Epithelial cell of proximal tubule (primary cell): ENCODE measurements around the gene ANK3. TPM values are rescaled to one million over a fixed set of nuclear protein-coding genes. Genes with fewer than 3 reads are reported as not detected.

Experiments used
- DNase-seq: peaks from one replicate; pipeline ENCODE4 v3.0.0-alpha.2; 2011; ENCODE audit warnings: low read depth
- H3K4me3 ChIP-seq: 2 replicates; pipeline ENCODE4 v1.5.1; 2011; ENCODE audit warnings: low read depth, mild to moderate bottlenecking, low read length
- total RNA-seq: library from RNA; depleted of rRNA; stranded (reverse); fragments of >200 nt; gene quantifications from 2 replicates; pipeline ENCODE4 v1.2.3, GENCODE V29; 2015
- TF ChIP-seq, protein P1 (sequence below): conservative IDR thresholded peaks from 2 replicates; pipeline ENCODE4 v1.5.1; 2012; ENCODE audit warnings: low read depth, mild to moderate bottlenecking, low read length

ANK3 gene
- total RNA-seq, 1 donor from 2014 or later: 6.6 TPM

- DNase-seq: no peak
Observed at GRCh38 chr10:60031183-60031582, 358.5 kb downstream of the ANK3 start.

GRCh38 chr10:60029475-60029874 is 360.2 kb downstream of the ANK3 start:
- H3K4me3 ChIP-seq: no peak overlapping the region
- DNase-seq: no peak
- TF ChIP-seq, protein P1, sequence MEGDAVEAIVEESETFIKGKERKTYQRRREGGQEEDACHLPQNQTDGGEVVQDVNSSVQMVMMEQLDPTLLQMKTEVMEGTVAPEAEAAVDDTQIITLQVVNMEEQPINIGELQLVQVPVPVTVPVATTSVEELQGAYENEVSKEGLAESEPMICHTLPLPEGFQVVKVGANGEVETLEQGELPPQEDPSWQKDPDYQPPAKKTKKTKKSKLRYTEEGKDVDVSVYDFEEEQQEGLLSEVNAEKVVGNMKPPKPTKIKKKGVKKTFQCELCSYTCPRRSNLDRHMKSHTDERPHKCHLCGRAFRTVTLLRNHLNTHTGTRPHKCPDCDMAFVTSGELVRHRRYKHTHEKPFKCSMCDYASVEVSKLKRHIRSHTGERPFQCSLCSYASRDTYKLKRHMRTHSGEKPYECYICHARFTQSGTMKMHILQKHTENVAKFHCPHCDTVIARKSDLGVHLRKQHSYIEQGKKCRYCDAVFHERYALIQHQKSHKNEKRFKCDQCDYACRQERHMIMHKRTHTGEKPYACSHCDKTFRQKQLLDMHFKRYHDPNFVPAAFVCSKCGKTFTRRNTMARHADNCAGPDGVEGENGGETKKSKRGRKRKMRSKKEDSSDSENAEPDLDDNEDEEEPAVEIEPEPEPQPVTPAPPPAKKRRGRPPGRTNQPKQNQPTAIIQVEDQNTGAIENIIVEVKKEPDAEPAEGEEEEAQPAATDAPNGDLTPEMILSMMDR: no peak

More at GRCh38 chr10:60031183-60031582, 358.5 kb downstream of the ANK3 start:
- TF ChIP-seq, protein P1: no peak
- no peak overlapping the region for H3K4me3 ChIP-seq

DNA sequence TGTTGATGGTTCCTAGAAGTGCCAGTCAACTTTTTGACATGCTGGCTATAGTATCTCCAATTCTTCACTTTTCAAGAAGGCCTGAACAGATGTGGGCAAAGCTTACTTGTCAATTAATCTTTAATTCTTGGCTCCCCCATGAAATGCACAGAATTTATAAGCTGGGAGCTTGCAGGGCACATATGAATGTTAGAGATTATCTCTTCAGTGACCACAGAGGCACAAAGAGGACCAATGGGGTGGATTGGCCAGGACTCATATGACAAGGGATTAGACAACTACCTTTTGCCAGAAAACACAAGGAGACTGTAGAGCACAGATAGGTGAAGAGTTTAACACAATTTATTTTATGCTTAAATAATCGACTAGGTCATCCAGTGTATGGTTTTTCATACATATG is 361.6 kb downstream of the ANK3 start:
- no peak for DNase-seq
- TF ChIP-seq, protein P1: no peak
- H3K4me3 ChIP-seq: no peak overlapping the region

DNA sequence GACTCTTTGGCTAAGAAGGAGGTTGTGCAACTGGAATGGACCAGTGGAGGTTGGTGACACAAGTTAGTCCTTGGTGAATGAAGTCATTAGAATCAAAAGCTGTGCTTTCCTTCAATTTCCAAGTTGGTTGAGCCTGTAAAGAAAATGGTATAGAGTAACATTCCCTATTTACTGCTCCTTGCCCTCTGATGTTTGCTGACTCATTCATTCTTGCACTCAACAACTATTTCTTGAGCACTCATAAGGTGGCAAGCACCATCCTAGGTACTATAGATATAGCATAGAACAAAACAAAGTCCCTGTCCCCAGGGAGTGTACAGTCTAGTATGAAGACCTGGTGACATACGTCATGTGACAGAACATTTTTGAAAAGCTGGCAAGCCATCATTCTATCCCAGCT is 364.4 kb downstream of the ANK3 start:
- DNase-seq: no peak
- TF ChIP-seq, protein P1: no peak
- H3K4me3 ChIP-seq: no peak overlapping the region

DNA sequence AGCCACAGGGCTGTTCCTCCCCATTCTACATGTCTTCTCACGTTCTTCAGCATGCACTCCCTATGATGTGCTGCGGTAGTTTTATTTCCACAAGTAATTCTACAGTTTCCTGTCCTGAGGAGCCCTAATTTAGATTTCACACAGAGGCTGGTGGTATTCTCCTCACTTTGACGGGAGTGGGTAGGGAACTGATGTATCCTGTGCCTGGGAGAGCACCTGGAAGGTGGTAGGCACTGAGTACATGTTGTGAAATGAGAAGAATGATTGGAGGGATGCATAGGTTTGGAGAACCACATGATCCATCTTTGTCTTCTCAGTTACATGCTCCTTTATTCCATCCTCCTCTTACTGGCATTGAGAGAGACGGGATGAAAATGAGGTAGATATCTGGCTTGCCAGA is 365.2 kb downstream of the ANK3 start:
- no peak overlapping the region for H3K4me3 ChIP-seq
- no peak for DNase-seq
- TF ChIP-seq, protein P1: no peak

- TF ChIP-seq, protein P1: no peak
- no peak for DNase-seq
Observed at GRCh38 chr10:60023155-60023877, 366.4 kb downstream of the ANK3 start.

DNA sequence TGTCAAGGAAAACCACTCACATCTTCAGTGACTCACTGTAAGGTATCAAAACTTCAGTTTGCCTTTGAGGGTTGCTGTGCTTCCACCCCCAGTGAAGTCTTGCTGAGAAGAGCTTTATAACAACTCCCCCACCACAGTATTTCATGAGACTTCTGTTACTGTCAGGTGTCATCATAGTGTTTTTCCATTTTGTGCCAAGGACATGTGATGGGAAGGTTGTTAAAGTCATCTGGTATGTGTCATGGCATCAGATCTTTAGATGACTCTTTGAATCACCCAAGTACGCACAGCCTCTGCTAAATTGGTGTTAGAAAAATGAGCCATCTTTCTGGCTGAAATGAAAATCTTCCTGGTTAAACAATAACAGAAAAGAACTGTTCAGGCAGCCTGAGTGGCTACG is 368.3 kb downstream of the ANK3 start:
- no peak overlapping the region for H3K4me3 ChIP-seq
- no peak for DNase-seq
- TF ChIP-seq, protein P1: no peak

More at GRCh38 chr10:60023155-60023877, 366.4 kb downstream of the ANK3 start:
- H3K4me3 ChIP-seq: no peak overlapping the region
